ENCODE results near the gene C3orf52. TPM values are rescaled to one million over a fixed set of nuclear protein-coding genes. Genes with fewer than 3 reads are reported as not detected.

C3orf52 gene
- total and polyA plus RNA-seq, 2 donors (not counting 1 experiment from before 2014, with no cell fraction given) = 1.5 to 1.8 TPM

DNA sequence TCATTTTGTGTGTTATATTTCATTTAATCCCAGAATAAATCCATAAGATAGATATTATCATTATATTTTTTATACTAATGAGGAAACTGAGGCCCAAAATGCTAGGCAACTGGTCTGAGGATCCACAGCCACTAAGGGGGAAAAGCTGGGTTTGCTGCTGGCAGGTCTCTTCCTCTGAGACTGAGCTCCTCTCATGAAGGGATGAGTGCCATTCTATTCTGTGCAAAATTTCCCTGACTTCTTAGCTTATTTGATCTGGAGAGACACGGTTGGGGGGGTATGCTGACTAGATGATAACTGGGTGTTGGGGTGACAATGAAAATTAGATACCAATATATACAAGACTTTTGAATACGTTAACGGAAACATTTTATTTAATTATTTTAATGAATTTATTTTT lies 44.9 kb downstream of the C3orf52 start:
- Histone ChIP-seq H4K20me1 (ENCODE audit: control insufficient read depth, extremely low read depth, insufficient read depth, low read length) (no peaks in the 10 kb centered on the region), H3K79me2 (ENCODE audit: control insufficient read depth, insufficient read depth, low read length) (no peaks in the 10 kb centered on the region), H3K4me2 (ENCODE audit: extremely low read depth, insufficient read depth, low read length) (no peak overlapping the region), H3K4me1 (ENCODE audit: control insufficient read depth, extremely low read depth, insufficient read depth, low read length) (no peaks in the 10 kb centered on the region), H3K9ac (ENCODE audit: insufficient read depth, low read length) (no peak overlapping the region), H3K4me3 (replicated peaks in 1 of 4; ENCODE audit: control extremely low read depth in 1 of 4, insufficient read depth in 1 of 4, low read depth in 3 of 4, low read length in 4 of 4) (no peak overlapping the region), H3K27me3 (ENCODE audit: control insufficient read depth, insufficient read depth, low read length) (no peaks in the 10 kb centered on the region), H2AFZ (ENCODE audit: low read length) (no peak overlapping the region), H3K36me3 (ENCODE audit: control insufficient read depth, insufficient read depth, low read length) (no peaks in the 10 kb centered on the region), H3K27ac (ENCODE audit: insufficient read depth, low read length) (no peak overlapping the region), H3K9me3 (ENCODE audit: control insufficient read depth, insufficient read depth, low read depth, low read length) (no peaks in the 10 kb centered on the region)
- no peak for DNase-seq (ENCODE audit: low read depth in 2 of 2)
- TF ChIP-seq EZH2 (IDR thresholded peaks at IDR 0.05; ENCODE audit: low read length, missing control alignments) (no peak), CTCF (conservative IDR thresholded peaks at IDR 0.05 in 1 of 2, IDR thresholded peaks at IDR 0.05 in 1 of 2; ENCODE audit: low read depth in 1 of 2, low read length in 2 of 2) (no peak)

GRCh38 chr3:112132088-112132487 lies 45.9 kb downstream of the C3orf52 start:
- Histone ChIP-seq H3K36me3 (ENCODE audit: control insufficient read depth, insufficient read depth, low read length) (no peaks in the 10 kb centered on the region), H3K27ac (ENCODE audit: insufficient read depth, low read length) (no peak overlapping the region), H3K9me3 (ENCODE audit: control insufficient read depth, insufficient read depth, low read depth, low read length) (no peaks in the 10 kb centered on the region), H2AFZ (ENCODE audit: low read length) (no peak overlapping the region), H4K20me1 (ENCODE audit: control insufficient read depth, extremely low read depth, insufficient read depth, low read length) (no peaks in the 10 kb centered on the region), H3K4me2 (ENCODE audit: extremely low read depth, insufficient read depth, low read length) (no peak overlapping the region), H3K27me3 (ENCODE audit: control insufficient read depth, insufficient read depth, low read length) (no peaks in the 10 kb centered on the region), H3K4me1 (ENCODE audit: control insufficient read depth, extremely low read depth, insufficient read depth, low read length) (no peaks in the 10 kb centered on the region), H3K79me2 (ENCODE audit: control insufficient read depth, insufficient read depth, low read length) (no peaks in the 10 kb centered on the region), H3K4me3 (replicated peaks in 1 of 4; ENCODE audit: control extremely low read depth in 1 of 4, insufficient read depth in 1 of 4, low read depth in 3 of 4, low read length in 4 of 4) (no peak overlapping the region), H3K9ac (ENCODE audit: insufficient read depth, low read length) (no peak overlapping the region)
- no peak for DNase-seq (ENCODE audit: low read depth in 2 of 2)
- no peak for TF ChIP-seq EZH2 (IDR thresholded peaks at IDR 0.05; ENCODE audit: low read length, missing control alignments)
- TF ChIP-seq CTCF (conservative IDR thresholded peaks at IDR 0.05 in 1 of 2, IDR thresholded peaks at IDR 0.05 in 1 of 2; ENCODE audit: low read depth in 1 of 2, low read length in 2 of 2) = no peak

- DNase-seq (ENCODE audit: low read depth in 2 of 2) = no peak
- Histone ChIP-seq H3K9me3 (ENCODE audit: control insufficient read depth, insufficient read depth, low read depth, low read length) (no peaks in the 10 kb centered on the region), H3K9ac (ENCODE audit: insufficient read depth, low read length) (no peak overlapping the region)
Observed at GRCh38 chr3:112132554-112132953, 46.4 kb downstream of the C3orf52 start.

More at GRCh38 chr3:112132554-112132953, 46.4 kb downstream of the C3orf52 start:
- Histone ChIP-seq H3K36me3 (ENCODE audit: control insufficient read depth, insufficient read depth, low read length) (no peaks in the 10 kb centered on the region), H3K79me2 (ENCODE audit: control insufficient read depth, insufficient read depth, low read length) (no peaks in the 10 kb centered on the region), H4K20me1 (ENCODE audit: control insufficient read depth, extremely low read depth, insufficient read depth, low read length) (no peaks in the 10 kb centered on the region), H3K4me3 (replicated peaks in 1 of 4; ENCODE audit: control extremely low read depth in 1 of 4, insufficient read depth in 1 of 4, low read depth in 3 of 4, low read length in 4 of 4) (no peak overlapping the region), H3K27ac (ENCODE audit: insufficient read depth, low read length) (no peak overlapping the region), H2AFZ (ENCODE audit: low read length) (no peak overlapping the region), H3K4me1 (ENCODE audit: control insufficient read depth, extremely low read depth, insufficient read depth, low read length) (no peaks in the 10 kb centered on the region), H3K4me2 (ENCODE audit: extremely low read depth, insufficient read depth, low read length) (no peak overlapping the region), H3K27me3 (ENCODE audit: control insufficient read depth, insufficient read depth, low read length) (no peaks in the 10 kb centered on the region)
- TF ChIP-seq CTCF (conservative IDR thresholded peaks at IDR 0.05 in 1 of 2, IDR thresholded peaks at IDR 0.05 in 1 of 2; ENCODE audit: low read depth in 1 of 2, low read length in 2 of 2) = no peak
- TF ChIP-seq EZH2 (IDR thresholded peaks at IDR 0.05; ENCODE audit: low read length, missing control alignments) = no peak

Data from fibroblast of lung (primary cell).